Body of pancreas (tissue), 4 donors: Measurements from ENCODE around the gene TMEM223.

ENCODE experiments used
- CTCF ChIP-seq, 7 experiments: fragments of 450-650 bp in 4 of 7; fragments of 200-600 bp in 3 of 7; sonication (generic) in 3 of 7; IDR thresholded peaks; one replicate each; pipeline ENCODE4 v1.5.1; 2016 to 2019; ENCODE audit warnings: antibody characterized with exemption in 7 of 7
- POLR2A ChIP-seq, 3 donors: fragments of 450-650 bp; IDR thresholded peaks; one replicate each; pipeline ENCODE4 v1.6.1; 2016; ENCODE audit warnings: antibody characterized with exemption in 3 of 3, mild to moderate bottlenecking in 2 of 3

- TF ChIP-seq CTCF (IDR thresholded peaks at IDR 0.05) (no peak), POLR2A (IDR thresholded peaks at IDR 0.05) (no peak)
Measured at GRCh38 chr11:62782753-62783152, 9.1 kb downstream of the TMEM223 start.
